H9 (cell line): Measurements from ENCODE around the gene ATP6V1C2. TPM values are rescaled to one million over a fixed set of nuclear protein-coding genes. Genes with fewer than 3 reads are reported as not detected.

Source experiments
- DNase-seq: peaks from one replicate; pipeline ENCODE4 v3.0.0-alpha.2; 2017
- H2AFZ ChIP-seq: one replicate; pipeline ENCODE4 v1.6.1; 2013; ENCODE audit warnings: mild to moderate bottlenecking, low read length, control low read depth, moderate library complexity
- H2AK5ac ChIP-seq: 2 replicates; pipeline ENCODE4 v1.6.1; 2013; ENCODE audit warnings: low read length, control low read depth, mixed read lengths; ENCODE audit not compliant: insufficient read length
- H2BK120ac ChIP-seq: one replicate; pipeline ENCODE4 v1.6.1; 2013; ENCODE audit warnings: low read depth, mild to moderate bottlenecking, low read length, control low read depth, inconsistent platforms; ENCODE audit not compliant: poor library complexity, severe bottlenecking
- H2BK12ac ChIP-seq: 2 replicates; pipeline ENCODE4 v1.6.1; 2013; ENCODE audit warnings: low read length, control low read depth, mixed read lengths, low read depth; ENCODE audit not compliant: insufficient read length
- H2BK15ac ChIP-seq: 2 replicates; pipeline ENCODE4 v1.6.1; 2013; ENCODE audit warnings: low read depth, low read length, control low read depth
- H2BK20ac ChIP-seq: one replicate; pipeline ENCODE4 v1.6.1; 2013; ENCODE audit warnings: low read depth, mild to moderate bottlenecking, low read length, control low read depth, inconsistent platforms; ENCODE audit not compliant: poor library complexity, severe bottlenecking
- H2BK5ac ChIP-seq: 2 replicates; pipeline ENCODE4 v1.6.1; 2013; ENCODE audit warnings: low read length, control low read depth, mixed read lengths; ENCODE audit not compliant: insufficient read length
- H3K14ac ChIP-seq: 2 replicates; pipeline ENCODE4 v1.6.1; 2013; ENCODE audit warnings: low read length, control low read depth; ENCODE audit not compliant: insufficient read depth
- H3K18ac ChIP-seq: 2 replicates; pipeline ENCODE4 v1.6.1; 2013; ENCODE audit warnings: low read depth, mild to moderate bottlenecking, mixed read lengths, low read length, control low read depth; ENCODE audit not compliant: insufficient read length
- H3K23ac ChIP-seq: 2 replicates; pipeline ENCODE4 v1.6.1; 2013; ENCODE audit warnings: low read length, control low read depth, mixed read lengths, low read depth; ENCODE audit not compliant: insufficient read length
- H3K23me2 ChIP-seq: 2 replicates; pipeline ENCODE4 v1.6.1; 2013; ENCODE audit warnings: low read depth, mild to moderate bottlenecking, mixed read lengths, low read length, control low read depth; ENCODE audit not compliant: insufficient read length, poor library complexity, severe bottlenecking
- H3K27ac ChIP-seq: 2 replicates; pipeline ENCODE4 v1.5.1; 2013; ENCODE audit warnings: low read length, control low read depth, mixed read lengths, low read depth; ENCODE audit not compliant: insufficient read length
- H3K27me3 ChIP-seq: 2 replicates; pipeline ENCODE4 v1.6.1; 2013; ENCODE audit warnings: low read length, control low read depth, inconsistent platforms; ENCODE audit not compliant: insufficient read depth
- H3K4ac ChIP-seq: 2 replicates; pipeline ENCODE4 v1.6.1; 2013; ENCODE audit warnings: low read depth, mild to moderate bottlenecking, control low read depth, inconsistent platforms, low read length, moderate library complexity
- H3K4me1 ChIP-seq: 2 replicates; pipeline ENCODE4 v1.6.1; 2013; ENCODE audit warnings: low read length, control low read depth, inconsistent platforms; ENCODE audit not compliant: insufficient read depth
- H3K4me2 ChIP-seq: 2 replicates; pipeline ENCODE4 v1.6.1; 2013; ENCODE audit warnings: low read length, control low read depth, mixed read lengths; ENCODE audit not compliant: insufficient read length, insufficient read depth
- H3K56ac ChIP-seq: 2 replicates; pipeline ENCODE4 v1.6.1; 2013; ENCODE audit warnings: low read depth, mild to moderate bottlenecking, mixed read lengths, low read length, control low read depth; ENCODE audit not compliant: insufficient read length
- H3K79me1 ChIP-seq: 2 replicates; pipeline ENCODE4 v1.6.1; 2013; ENCODE audit warnings: low read depth, mild to moderate bottlenecking, moderate library complexity, low read length, control low read depth, inconsistent platforms; ENCODE audit not compliant: insufficient read depth, poor library complexity, severe bottlenecking
- H3K79me2 ChIP-seq: 2 replicates; pipeline ENCODE4 v1.6.1; 2013; ENCODE audit warnings: low read length, control low read depth, inconsistent platforms; ENCODE audit not compliant: insufficient read depth
- H3K9ac ChIP-seq: 2 replicates; pipeline ENCODE4 v1.6.1; 2013; ENCODE audit warnings: low read length, control low read depth, mixed read lengths; ENCODE audit not compliant: insufficient read length; ENCODE audit errors: extremely low read depth
- H3K9me3 ChIP-seq: one replicate; pipeline ENCODE4 v1.6.1; 2013; ENCODE audit warnings: low read depth, low read length, inconsistent platforms; ENCODE audit not compliant: control insufficient read depth
- H3T11ph ChIP-seq: one replicate; pipeline ENCODE4 v1.6.1; 2013; ENCODE audit warnings: mild to moderate bottlenecking, low read length, control low read depth, inconsistent platforms
- H4K20me1 ChIP-seq: one replicate; pipeline ENCODE4 v1.6.1; 2013; ENCODE audit not compliant: control insufficient read depth, insufficient read length, insufficient read depth
- H4K5ac ChIP-seq: 2 replicates; pipeline ENCODE4 v1.6.1; 2013; ENCODE audit warnings: low read depth, mild to moderate bottlenecking, mixed read lengths, low read length, control low read depth; ENCODE audit not compliant: insufficient read length
- H4K8ac ChIP-seq: replicated peaks from 2 replicates; pipeline ENCODE4 v1.6.1; 2013; ENCODE audit warnings: low read length, control low read depth, mixed read lengths, low read depth; ENCODE audit not compliant: insufficient read length
- H4K91ac ChIP-seq: 2 replicates; pipeline ENCODE4 v1.6.1; 2013; ENCODE audit warnings: low read depth, mild to moderate bottlenecking, moderate library complexity, mixed read lengths, low read length, control low read depth; ENCODE audit not compliant: insufficient read length
- H3K27ac Mint-ChIP-seq, 3 experiments: 2 replicates in 2 of 3; 3 replicates in 1 of 3; pipeline ENCODE4 v1.8.0; 2020 to 2021; ENCODE audit warnings: mixed read lengths in 3 of 3, mild to moderate bottlenecking in 1 of 3, moderate library complexity in 1 of 3
- H3K27me3 Mint-ChIP-seq: 2 replicates; pipeline ENCODE4 v1.8.0; 2021; ENCODE audit warnings: low read depth, mild to moderate bottlenecking, moderate library complexity, mixed read lengths
- H3K36me3 Mint-ChIP-seq, 3 experiments: 2 replicates in 2 of 3; 3 replicates in 1 of 3; pipeline ENCODE4 v1.8.0; 2020 to 2021; ENCODE audit warnings: low read depth in 3 of 3, mixed read lengths in 3 of 3; ENCODE audit not compliant: insufficient read depth in 1 of 3
- H3K4me1 Mint-ChIP-seq, 2 experiments: 2 replicates each; pipeline ENCODE4 v1.8.0; 2020; ENCODE audit warnings: mixed read lengths in 2 of 2
- H3K4me3 Mint-ChIP-seq, 2 experiments: 2 replicates in 1 of 2; 3 replicates in 1 of 2; pipeline ENCODE4 v1.8.0; 2020 to 2021; ENCODE audit warnings: mild to moderate bottlenecking in 2 of 2, mixed read lengths in 2 of 2, moderate library complexity in 1 of 2
- H3K9me3 Mint-ChIP-seq, 2 experiments: 2 replicates in 1 of 2; 3 replicates in 1 of 2; pipeline ENCODE4 v1.8.0; 2020; ENCODE audit warnings: mild to moderate bottlenecking in 2 of 2, mixed read lengths in 2 of 2, moderate library complexity in 1 of 2
- WGBS: extraction: QIAGEN DNeasy Blood & Tissue Kit; methylation state at CpG from one replicate; pipeline ENCODE4 v1.1.7; 2013; ENCODE audit warnings: missing lambda C conversion rate, low lambda C conversion rate, mixed read lengths; ENCODE audit not compliant: insufficient read length; ENCODE audit errors: extremely low coverage; 5-methylcytosine and 5-hydroxymethylcytosine counted together
- total RNA-seq: library from RNA; stranded (reverse); gene quantifications from 2 replicates; pipeline ENCODE4 v1.2.1, GENCODE V29; 2021
- TF ChIP-seq, protein P1 (sequence below): fragments of 200-600 bp; sonication (generic); conservative IDR thresholded peaks from 3 replicates; pipeline ENCODE4 v1.8.0; 2021; ENCODE audit warnings: antibody characterized with exemption, mild to moderate bottlenecking

Gene ATP6V1C2
- total RNA-seq, 1 experiment from 2014 or later = 1.2 TPM

DNA sequence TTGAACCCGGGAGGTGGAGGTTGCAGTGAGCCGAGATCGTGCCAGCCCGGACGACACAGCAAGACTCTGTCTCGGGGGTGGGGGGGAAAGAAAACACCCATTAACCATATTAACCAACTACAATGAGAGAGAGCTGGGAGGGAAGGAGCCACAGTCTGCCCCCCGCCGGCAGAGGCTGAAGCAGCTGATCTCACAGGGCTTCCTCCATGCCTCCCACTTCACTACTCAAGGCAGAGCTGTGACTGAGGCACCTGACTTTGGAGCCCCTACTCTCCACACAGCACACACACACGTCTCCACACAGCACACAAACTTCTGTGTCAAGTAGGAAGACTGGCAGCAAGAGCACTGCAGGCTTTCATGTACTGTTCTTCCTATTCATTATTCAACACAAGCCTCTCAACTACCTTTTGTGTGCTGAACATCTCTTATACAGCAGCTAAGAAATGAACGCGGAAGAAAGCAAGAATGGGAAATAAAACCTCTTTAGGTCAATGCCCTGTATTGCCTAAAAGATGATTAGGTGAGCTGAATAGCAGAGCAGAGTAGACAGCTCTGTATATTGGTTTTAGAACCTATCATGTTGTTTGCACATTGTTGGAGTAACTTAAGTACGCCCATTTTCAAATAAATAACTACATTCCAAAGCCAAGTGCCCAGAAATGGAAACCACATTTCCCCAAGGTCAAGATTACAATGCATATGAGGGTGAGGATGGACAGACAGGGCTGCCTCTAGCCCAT lies 65.0 kb downstream of the ATP6V1C2 start:
- no peak overlapping the region for H2BK5ac ChIP-seq
- no peaks in the 10 kb centered on the region for H3K23me2 ChIP-seq
- TF ChIP-seq, protein P1, sequence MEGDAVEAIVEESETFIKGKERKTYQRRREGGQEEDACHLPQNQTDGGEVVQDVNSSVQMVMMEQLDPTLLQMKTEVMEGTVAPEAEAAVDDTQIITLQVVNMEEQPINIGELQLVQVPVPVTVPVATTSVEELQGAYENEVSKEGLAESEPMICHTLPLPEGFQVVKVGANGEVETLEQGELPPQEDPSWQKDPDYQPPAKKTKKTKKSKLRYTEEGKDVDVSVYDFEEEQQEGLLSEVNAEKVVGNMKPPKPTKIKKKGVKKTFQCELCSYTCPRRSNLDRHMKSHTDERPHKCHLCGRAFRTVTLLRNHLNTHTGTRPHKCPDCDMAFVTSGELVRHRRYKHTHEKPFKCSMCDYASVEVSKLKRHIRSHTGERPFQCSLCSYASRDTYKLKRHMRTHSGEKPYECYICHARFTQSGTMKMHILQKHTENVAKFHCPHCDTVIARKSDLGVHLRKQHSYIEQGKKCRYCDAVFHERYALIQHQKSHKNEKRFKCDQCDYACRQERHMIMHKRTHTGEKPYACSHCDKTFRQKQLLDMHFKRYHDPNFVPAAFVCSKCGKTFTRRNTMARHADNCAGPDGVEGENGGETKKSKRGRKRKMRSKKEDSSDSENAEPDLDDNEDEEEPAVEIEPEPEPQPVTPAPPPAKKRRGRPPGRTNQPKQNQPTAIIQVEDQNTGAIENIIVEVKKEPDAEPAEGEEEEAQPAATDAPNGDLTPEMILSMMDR = no peak
- no peaks in the 10 kb centered on the region for H3K27me3 ChIP-seq
- no peaks in the 10 kb centered on the region for H3K79me2 ChIP-seq
- H4K5ac ChIP-seq = no peak overlapping the region
- WGBS = no CpG with 5 or more reads among the region's 12 CpGs
- H3K18ac ChIP-seq = no peak overlapping the region
- no peak overlapping the region for H2BK15ac ChIP-seq
- no peak overlapping the region for H3T11ph ChIP-seq
- no peaks in the 10 kb centered on the region for H3K4me1 ChIP-seq
- no peaks in the 10 kb centered on the region for H3K9me3 ChIP-seq
- H3K9me3 Mint-ChIP-seq = no peaks in the 10 kb centered on the region
- H2BK20ac ChIP-seq = no peak overlapping the region
- no peaks in the 10 kb centered on the region for H3K27me3 Mint-ChIP-seq
- H4K91ac ChIP-seq = no peak overlapping the region
- no peak for DNase-seq
- no peak overlapping the region for H3K4me2 ChIP-seq
- H3K14ac ChIP-seq = no peak overlapping the region
- no peak overlapping the region for H2AFZ ChIP-seq
- H4K20me1 ChIP-seq = no peaks in the 10 kb centered on the region
- peaks cover 76 to 96% (median 91%) of the 10 kb centered on the region in 3 experiments for H3K36me3 Mint-ChIP-seq
- no peak overlapping the region for H2BK120ac ChIP-seq
- H3K79me1 ChIP-seq = no peaks in the 10 kb centered on the region
- H3K23ac ChIP-seq = no peak overlapping the region
- H3K27ac ChIP-seq = no peak overlapping the region
- H3K4me3 Mint-ChIP-seq = no peak overlapping the region
- H3K56ac ChIP-seq = no peak overlapping the region
- peak overlapping the region in 1 of 3 experiments; percentile 17; a peak in 1 of 7 replicates for H3K27ac Mint-ChIP-seq
- H3K4ac ChIP-seq = no peak overlapping the region
- no peak overlapping the region for H2AK5ac ChIP-seq
- no peak overlapping the region for H4K8ac ChIP-seq
- H3K9ac ChIP-seq = no peak overlapping the region
- H3K4me1 Mint-ChIP-seq = no peaks in the 10 kb centered on the region
- H2BK12ac ChIP-seq = no peak overlapping the region
